Activated CD4-positive, alpha-beta T cell treated with anti-CD3 and anti-CD28 coated beads, Interleukin-2, amount 50 U/mL, for 16 hours (primary cell): ENCODE measurements around the gene ADRM1.

ENCODE experiments used
- DNase-seq: peaks from one replicate; pipeline ENCODE4 v3.0.0-alpha.2; 2020

ADRM1 gene

GRCh38 chr20:62345681-62346370 lies 43.0 kb downstream of the ADRM1 start:
- DNase-seq = no peak

- no peak for DNase-seq
Measured at GRCh38 chr20:62346398-62347150, 43.8 kb downstream of the ADRM1 start.

- no peak for DNase-seq
Measured at GRCh38 chr20:62347151-62347404, 44.3 kb downstream of the ADRM1 start.

- DNase-seq = no peak
Measured at GRCh38 chr20:62347445-62347844, 44.6 kb downstream of the ADRM1 start.

GRCh38 chr20:62348604-62349003 lies 45.8 kb downstream of the ADRM1 start:
- no peak for DNase-seq

- no peak for DNase-seq
Measured at GRCh38 chr20:62349556-62350097, 46.8 kb downstream of the ADRM1 start.

GRCh38 chr20:62350098-62350628 lies 47.4 kb downstream of the ADRM1 start:
- DNase-seq = no peak

- DNase-seq = no peak
Measured at GRCh38 chr20:62350629-62351422, 48.0 kb downstream of the ADRM1 start.

- no peak for DNase-seq
Measured at GRCh38 chr20:62351469-62352401, 48.9 kb downstream of the ADRM1 start.

GRCh38 chr20:62352402-62353288 lies 49.8 kb downstream of the ADRM1 start:
- no peak for DNase-seq

GRCh38 chr20:62353289-62354030 lies 50.7 kb downstream of the ADRM1 start:
- no peak for DNase-seq

GRCh38 chr20:62354031-62354808 lies 51.4 kb downstream of the ADRM1 start:
- no peak for DNase-seq

- no peak for DNase-seq
Measured at GRCh38 chr20:62354811-62355341, 52.1 kb downstream of the ADRM1 start.

- DNase-seq = no peak
Measured at GRCh38 chr20:62355516-62355877, 52.7 kb downstream of the ADRM1 start.

- DNase-seq = no peak
Measured at GRCh38 chr20:62355878-62356588, 53.2 kb downstream of the ADRM1 start.

- no peak for DNase-seq
Measured at GRCh38 chr20:62356589-62357186, 53.9 kb downstream of the ADRM1 start.

GRCh38 chr20:62357187-62357667 lies 54.4 kb downstream of the ADRM1 start:
- no peak for DNase-seq

GRCh38 chr20:62357681-62358080 lies 54.9 kb downstream of the ADRM1 start:
- no peak for DNase-seq
